ENCODE measurements around the gene TSC22D3.

- TF ChIP-seq, protein P1, sequence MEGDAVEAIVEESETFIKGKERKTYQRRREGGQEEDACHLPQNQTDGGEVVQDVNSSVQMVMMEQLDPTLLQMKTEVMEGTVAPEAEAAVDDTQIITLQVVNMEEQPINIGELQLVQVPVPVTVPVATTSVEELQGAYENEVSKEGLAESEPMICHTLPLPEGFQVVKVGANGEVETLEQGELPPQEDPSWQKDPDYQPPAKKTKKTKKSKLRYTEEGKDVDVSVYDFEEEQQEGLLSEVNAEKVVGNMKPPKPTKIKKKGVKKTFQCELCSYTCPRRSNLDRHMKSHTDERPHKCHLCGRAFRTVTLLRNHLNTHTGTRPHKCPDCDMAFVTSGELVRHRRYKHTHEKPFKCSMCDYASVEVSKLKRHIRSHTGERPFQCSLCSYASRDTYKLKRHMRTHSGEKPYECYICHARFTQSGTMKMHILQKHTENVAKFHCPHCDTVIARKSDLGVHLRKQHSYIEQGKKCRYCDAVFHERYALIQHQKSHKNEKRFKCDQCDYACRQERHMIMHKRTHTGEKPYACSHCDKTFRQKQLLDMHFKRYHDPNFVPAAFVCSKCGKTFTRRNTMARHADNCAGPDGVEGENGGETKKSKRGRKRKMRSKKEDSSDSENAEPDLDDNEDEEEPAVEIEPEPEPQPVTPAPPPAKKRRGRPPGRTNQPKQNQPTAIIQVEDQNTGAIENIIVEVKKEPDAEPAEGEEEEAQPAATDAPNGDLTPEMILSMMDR (IDR thresholded peaks at IDR 0.05): no peak
- TF ChIP-seq, protein P2, sequence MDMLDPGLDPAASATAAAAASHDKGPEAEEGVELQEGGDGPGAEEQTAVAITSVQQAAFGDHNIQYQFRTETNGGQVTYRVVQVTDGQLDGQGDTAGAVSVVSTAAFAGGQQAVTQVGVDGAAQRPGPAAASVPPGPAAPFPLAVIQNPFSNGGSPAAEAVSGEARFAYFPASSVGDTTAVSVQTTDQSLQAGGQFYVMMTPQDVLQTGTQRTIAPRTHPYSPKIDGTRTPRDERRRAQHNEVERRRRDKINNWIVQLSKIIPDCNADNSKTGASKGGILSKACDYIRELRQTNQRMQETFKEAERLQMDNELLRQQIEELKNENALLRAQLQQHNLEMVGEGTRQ (IDR thresholded peaks at IDR 0.05; ENCODE audit: borderline replicate concordance, low read depth, low read length): no peak
- TF ChIP-seq POLR2AphosphoS5 (IDR thresholded peaks at IDR 0.05; ENCODE audit: low read depth, low read length): no peak
- no peak for TF ChIP-seq CHD2 (IDR thresholded peaks at IDR 0.05; ENCODE audit: low read length, partially characterized antibody)
- no peak for TF ChIP-seq YY1 (IDR thresholded peaks at IDR 0.05; ENCODE audit: low read depth)
- no peak for TF ChIP-seq RCOR1 (IDR thresholded peaks at IDR 0.05; ENCODE audit: low read length)
- no peak for TF ChIP-seq RXRA (IDR thresholded peaks at IDR 0.05; ENCODE audit: borderline replicate concordance, low read depth)
- no peak for TF ChIP-seq TAF1 (IDR thresholded peaks at IDR 0.05; ENCODE audit: borderline replicate concordance, low read depth, low read length)
- TF ChIP-seq MEF2A (IDR thresholded peaks at IDR 0.05; ENCODE audit: borderline replicate concordance, low read depth): no peak
- TF ChIP-seq JUND (IDR thresholded peaks at IDR 0.05): no peak
- TF ChIP-seq EP300 (IDR thresholded peaks at IDR 0.05; ENCODE audit: borderline replicate concordance in 1 of 2, low read depth in 1 of 2, low read length in 1 of 2): no peak
Observed at GRCh38 chrX:107683931-107684330, 91.7 kb downstream of the TSC22D3 start.

All from SK-N-SH (cell line).